ENCODE measurements around the gene FBLN5. TPM values are rescaled to one million over a fixed set of nuclear protein-coding genes. Genes with fewer than 3 reads are reported as not detected.

FBLN5 gene
- total and polyA plus RNA-seq, 2 experiments from 2014 or later: 0.74 to 1.9 TPM

- TF ChIP-seq CTCF (IDR thresholded peaks at IDR 0.05; ENCODE audit: low read depth, low read length): no peak
- H3K9me3 ChIP-seq (ENCODE audit: low read depth): no peaks in the 10 kb centered on the region
- H3K27ac ChIP-seq: no peak overlapping the region
- H3K4me3 ChIP-seq: no peak overlapping the region
- peak in 1 of 2 donors; percentile 16 for DNase-seq (ENCODE audit: low read depth in 1 of 2, low spot score in 1 of 2)
- H3K4me1 ChIP-seq (ENCODE audit: low read depth): no peaks in the 10 kb centered on the region
- H3K36me3 ChIP-seq: peaks cover 36% of the 10 kb centered on the region
- H3K27me3 ChIP-seq: no peaks in the 10 kb centered on the region
Measured at GRCh38 chr14:91983588-91983987, 36.1 kb upstream of the FBLN5 start.

- peaks cover 10% of the 10 kb centered on the region for H3K36me3 ChIP-seq
- no peak for TF ChIP-seq CTCF (IDR thresholded peaks at IDR 0.05; ENCODE audit: low read depth, low read length)
- H3K4me3 ChIP-seq: no peak overlapping the region
- peak in 1 of 2 donors; percentile 80 for DNase-seq (ENCODE audit: low read depth in 1 of 2, low spot score in 1 of 2)
- H3K27ac ChIP-seq: no peak overlapping the region
- H3K27me3 ChIP-seq: no peaks in the 10 kb centered on the region
- H3K4me1 ChIP-seq (ENCODE audit: low read depth): no peaks in the 10 kb centered on the region
- no peaks in the 10 kb centered on the region for H3K9me3 ChIP-seq (ENCODE audit: low read depth)
Measured at GRCh38 chr14:91980157-91980556, 32.7 kb upstream of the FBLN5 start.

- DNase-seq (ENCODE audit: low read depth in 1 of 2, low spot score in 1 of 2): no peak
- H3K36me3 ChIP-seq: peaks cover 5% of the 10 kb centered on the region
- TF ChIP-seq CTCF (IDR thresholded peaks at IDR 0.05; ENCODE audit: low read depth, low read length): no peak
- H3K9me3 ChIP-seq (ENCODE audit: low read depth): no peaks in the 10 kb centered on the region
- no peaks in the 10 kb centered on the region for H3K4me1 ChIP-seq (ENCODE audit: low read depth)
- H3K27me3 ChIP-seq: no peaks in the 10 kb centered on the region
- no peak overlapping the region for H3K4me3 ChIP-seq
- H3K27ac ChIP-seq: no peak overlapping the region
Measured at GRCh38 chr14:91977884-91978283, 30.4 kb upstream of the FBLN5 start.

GRCh38 chr14:91975763-91976162, 28.3 kb upstream of the FBLN5 start:
- Histone ChIP-seq H3K27me3 (no peaks in the 10 kb centered on the region), H3K9me3 (ENCODE audit: low read depth) (no peaks in the 10 kb centered on the region), H3K4me1 (ENCODE audit: low read depth) (no peaks in the 10 kb centered on the region), H3K36me3 (peaks cover 20% of the 10 kb centered on the region), H3K27ac (no peak overlapping the region), H3K4me3 (no peak overlapping the region)
- TF ChIP-seq CTCF (IDR thresholded peaks at IDR 0.05; ENCODE audit: low read depth, low read length): no peak
- DNase-seq (ENCODE audit: low read depth in 1 of 2, low spot score in 1 of 2): no peak

GRCh38 chr14:91971188-91971778, 23.8 kb upstream of the FBLN5 start:
- Histone ChIP-seq H3K4me3 (no peak overlapping the region), H3K27ac (no peak overlapping the region), H3K27me3 (no peaks in the 10 kb centered on the region), H3K9me3 (ENCODE audit: low read depth) (no peaks in the 10 kb centered on the region), H3K4me1 (ENCODE audit: low read depth) (no peaks in the 10 kb centered on the region), H3K36me3 (peaks cover 42% of the 10 kb centered on the region)
- TF ChIP-seq CTCF (IDR thresholded peaks at IDR 0.05; ENCODE audit: low read depth, low read length): no peak
- DNase-seq (ENCODE audit: low read depth in 1 of 2, low spot score in 1 of 2): no peak

Data from cardiac muscle cell (in vitro differentiated cells and primary cell).